Panc1 (cell line): ENCODE data around the gene MICALL2. TPM values are rescaled to one million over a fixed set of nuclear protein-coding genes. Genes with fewer than 3 reads are reported as not detected.

Source experiments
- ATAC-seq: fragments of 200-7000 bp; cut with Tn5 transposase; 2 replicates; pipeline ENCODE4 v1.9.1; 2020; ENCODE audit warnings: mild to moderate bottlenecking, moderate library complexity
- BruUV-seq: library from RNA; stranded (reverse); fragments of 400-500 nt; replicated peaks from 2 replicates; lab custom pipeline; 2021; lab: Mats Ljungman, UMichigan
- CTCF ChIA-PET: fragments of 300-600 bp; sonication (Branson Sonifier 250); formaldehyde crosslinking; loops from one replicate; lab custom pipeline; 2022; ENCODE audit warnings: antibody characterized with exemption; lab: Charles Lee
- POLR2A ChIA-PET: fragments of 300-600 bp; sonication (Branson Sonifier 250); formaldehyde crosslinking; loops from one replicate; lab custom pipeline; 2022; ENCODE audit warnings: antibody characterized with exemption; lab: Charles Lee
- DNase-seq: peaks from one replicate; pipeline ENCODE4 v3.0.0-alpha.2; 2010; ENCODE audit warnings: low read depth, low spot score
- H3K27ac ChIP-seq: 2 replicates; pipeline ENCODE4 v1.5.1; 2011; ENCODE audit warnings: mild to moderate bottlenecking, low read length, inconsistent platforms
- H3K27me3 ChIP-seq: fragments of 200-500 bp; sonication (Bioruptor generic); 2 replicates; pipeline ENCODE4 v1.6.0; 2014; ENCODE audit warnings: low read length, inconsistent platforms; ENCODE audit not compliant: control insufficient read depth, insufficient read depth
- H3K36me3 ChIP-seq: fragments of 200-500 bp; sonication (Bioruptor generic); 2 replicates; pipeline ENCODE4 v1.5.1; 2014; ENCODE audit warnings: inconsistent platforms, mild to moderate bottlenecking, low read length, moderate library complexity; ENCODE audit not compliant: control insufficient read depth, insufficient read depth
- H3K4me1 ChIP-seq: 2 replicates; pipeline ENCODE4 v1.5.1; 2011; ENCODE audit warnings: inconsistent platforms, mild to moderate bottlenecking, low read length, moderate library complexity; ENCODE audit not compliant: control insufficient read depth, insufficient read depth
- H3K4me3 ChIP-seq, 2 experiments: 2 replicates each; pipeline ENCODE4 v1.5.1; 2011 to 2012; ENCODE audit warnings: low read depth in 2 of 2, low read length in 2 of 2, mild to moderate bottlenecking in 2 of 2, inconsistent platforms in 1 of 2, moderate library complexity in 1 of 2
- H3K9me3 ChIP-seq: fragments of 200-500 bp; sonication (Bioruptor generic); 2 replicates; pipeline ENCODE4 v1.5.1; 2014; ENCODE audit warnings: low read depth, mild to moderate bottlenecking, inconsistent platforms, low read length, moderate library complexity; ENCODE audit not compliant: control insufficient read depth, insufficient read depth
- POLR2AphosphoS5 ChIP-seq: IDR thresholded peaks from 2 replicates; pipeline ENCODE4 v1.6.1; 2012; ENCODE audit warnings: mild to moderate bottlenecking, low read depth, low read length, moderate library complexity
- SIN3A ChIP-seq: IDR thresholded peaks from 2 replicates; pipeline ENCODE4 v1.6.1; 2012; ENCODE audit warnings: low read depth, mild to moderate bottlenecking, low read length, moderate library complexity, borderline replicate concordance; ENCODE audit not compliant: insufficient read depth
- TCF7L2 ChIP-seq: IDR thresholded peaks from 2 replicates; pipeline ENCODE4 v1.6.1; 2011; ENCODE audit warnings: mild to moderate bottlenecking, low read depth, low read length, inconsistent platforms
- in situ Hi-C: cut with HindIII; loops from 2 replicates; pipeline ENCODE4 v1.10.0; 2016; ENCODE audit warnings: low sequenced_read_pairs, low pct_unique_long_range_greater_than_20kb
- intact Hi-C: fragments of 100-400 bp; cut with micrococcal nuclease; formaldehyde crosslinking; loops from one replicate; pipeline ENCODE4 v1.10.0; 2022; ENCODE audit not compliant: unreplicated experiment
- total RNA-seq: library from RNA; stranded (reverse); gene quantifications from one replicate; pipeline ENCODE4 v1.2.1, GENCODE V29; 2021; ENCODE audit not compliant: unreplicated experiment
- TF ChIP-seq, protein P1 (sequence below): fragments of 450-650 bp; IDR thresholded peaks from 2 replicates; pipeline ENCODE4 v1.5.1; 2017; ENCODE audit warnings: mild to moderate bottlenecking
- TF ChIP-seq, protein P2 (sequence below), 2 experiments: IDR thresholded peaks; 2 replicates each; pipeline ENCODE4 v1.6.1; 2011 to 2012; ENCODE audit warnings: low read depth in 2 of 2, control low read depth in 1 of 2, low read length in 1 of 2, mild to moderate bottlenecking in 1 of 2, moderate library complexity in 1 of 2; ENCODE audit not compliant: insufficient read depth in 1 of 2

The MICALL2 gene
- total RNA-seq, 1 experiment from 2014 or later: 144 TPM

DNA sequence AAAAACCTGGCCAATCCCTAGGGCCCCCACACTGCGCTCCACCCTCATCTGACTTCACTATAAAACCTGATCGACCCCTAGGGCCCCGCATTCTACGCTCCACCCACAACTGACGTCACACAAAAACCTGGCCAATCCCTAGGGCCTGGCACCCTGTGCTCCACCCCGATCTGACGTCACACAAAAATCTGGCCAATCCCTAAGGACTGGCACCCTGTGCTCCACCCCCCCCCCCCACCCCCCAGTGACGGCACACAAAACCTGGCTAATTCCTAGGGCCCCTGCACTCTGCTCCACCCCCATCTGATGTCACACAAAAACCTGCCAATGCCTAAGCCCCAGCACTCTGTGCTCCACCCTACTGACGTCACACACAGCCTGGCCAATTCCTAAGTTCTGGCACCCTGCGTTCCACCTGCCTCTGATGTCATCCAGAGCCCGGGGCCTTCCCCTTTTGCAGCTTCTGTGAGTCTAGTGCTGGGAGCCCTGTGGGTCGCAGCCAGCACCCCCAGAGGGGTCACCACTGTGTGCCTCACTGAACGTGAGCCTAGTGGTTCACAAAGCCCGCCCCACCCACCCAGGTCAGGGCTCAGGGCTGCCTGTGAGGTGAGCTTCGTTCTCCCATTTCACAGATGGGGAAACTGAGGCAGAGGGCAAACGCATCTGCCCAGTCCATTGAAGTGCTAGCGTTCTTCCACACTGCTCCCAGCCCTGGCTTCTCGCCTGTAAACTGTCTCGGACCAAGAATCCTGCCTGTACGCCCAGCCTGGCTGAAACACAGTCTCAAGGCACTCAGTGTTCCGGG lies 40.6 kb downstream of the MICALL2 start:
- peak; percentile 37 for ATAC-seq
- Histone ChIP-seq H3K27me3 (no peaks in the 10 kb centered on the region), H3K27ac (no peak overlapping the region), H3K4me3 (no peak overlapping the region), H3K36me3 (no peaks in the 10 kb centered on the region), H3K4me1 (no peaks in the 10 kb centered on the region), H3K9me3 (no peaks in the 10 kb centered on the region)
- POLR2A ChIA-PET: no interaction called here
- in situ Hi-C loops (no loop called here), intact Hi-C loops (no loop called here)
- TF ChIP-seq, protein P1, sequence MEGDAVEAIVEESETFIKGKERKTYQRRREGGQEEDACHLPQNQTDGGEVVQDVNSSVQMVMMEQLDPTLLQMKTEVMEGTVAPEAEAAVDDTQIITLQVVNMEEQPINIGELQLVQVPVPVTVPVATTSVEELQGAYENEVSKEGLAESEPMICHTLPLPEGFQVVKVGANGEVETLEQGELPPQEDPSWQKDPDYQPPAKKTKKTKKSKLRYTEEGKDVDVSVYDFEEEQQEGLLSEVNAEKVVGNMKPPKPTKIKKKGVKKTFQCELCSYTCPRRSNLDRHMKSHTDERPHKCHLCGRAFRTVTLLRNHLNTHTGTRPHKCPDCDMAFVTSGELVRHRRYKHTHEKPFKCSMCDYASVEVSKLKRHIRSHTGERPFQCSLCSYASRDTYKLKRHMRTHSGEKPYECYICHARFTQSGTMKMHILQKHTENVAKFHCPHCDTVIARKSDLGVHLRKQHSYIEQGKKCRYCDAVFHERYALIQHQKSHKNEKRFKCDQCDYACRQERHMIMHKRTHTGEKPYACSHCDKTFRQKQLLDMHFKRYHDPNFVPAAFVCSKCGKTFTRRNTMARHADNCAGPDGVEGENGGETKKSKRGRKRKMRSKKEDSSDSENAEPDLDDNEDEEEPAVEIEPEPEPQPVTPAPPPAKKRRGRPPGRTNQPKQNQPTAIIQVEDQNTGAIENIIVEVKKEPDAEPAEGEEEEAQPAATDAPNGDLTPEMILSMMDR: no peak
- TF ChIP-seq POLR2AphosphoS5 (no peak), TCF7L2 (no peak), SIN3A (no peak)
- TF ChIP-seq, protein P2, sequence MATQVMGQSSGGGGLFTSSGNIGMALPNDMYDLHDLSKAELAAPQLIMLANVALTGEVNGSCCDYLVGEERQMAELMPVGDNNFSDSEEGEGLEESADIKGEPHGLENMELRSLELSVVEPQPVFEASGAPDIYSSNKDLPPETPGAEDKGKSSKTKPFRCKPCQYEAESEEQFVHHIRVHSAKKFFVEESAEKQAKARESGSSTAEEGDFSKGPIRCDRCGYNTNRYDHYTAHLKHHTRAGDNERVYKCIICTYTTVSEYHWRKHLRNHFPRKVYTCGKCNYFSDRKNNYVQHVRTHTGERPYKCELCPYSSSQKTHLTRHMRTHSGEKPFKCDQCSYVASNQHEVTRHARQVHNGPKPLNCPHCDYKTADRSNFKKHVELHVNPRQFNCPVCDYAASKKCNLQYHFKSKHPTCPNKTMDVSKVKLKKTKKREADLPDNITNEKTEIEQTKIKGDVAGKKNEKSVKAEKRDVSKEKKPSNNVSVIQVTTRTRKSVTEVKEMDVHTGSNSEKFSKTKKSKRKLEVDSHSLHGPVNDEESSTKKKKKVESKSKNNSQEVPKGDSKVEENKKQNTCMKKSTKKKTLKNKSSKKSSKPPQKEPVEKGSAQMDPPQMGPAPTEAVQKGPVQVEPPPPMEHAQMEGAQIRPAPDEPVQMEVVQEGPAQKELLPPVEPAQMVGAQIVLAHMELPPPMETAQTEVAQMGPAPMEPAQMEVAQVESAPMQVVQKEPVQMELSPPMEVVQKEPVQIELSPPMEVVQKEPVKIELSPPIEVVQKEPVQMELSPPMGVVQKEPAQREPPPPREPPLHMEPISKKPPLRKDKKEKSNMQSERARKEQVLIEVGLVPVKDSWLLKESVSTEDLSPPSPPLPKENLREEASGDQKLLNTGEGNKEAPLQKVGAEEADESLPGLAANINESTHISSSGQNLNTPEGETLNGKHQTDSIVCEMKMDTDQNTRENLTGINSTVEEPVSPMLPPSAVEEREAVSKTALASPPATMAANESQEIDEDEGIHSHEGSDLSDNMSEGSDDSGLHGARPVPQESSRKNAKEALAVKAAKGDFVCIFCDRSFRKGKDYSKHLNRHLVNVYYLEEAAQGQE (IDR thresholded peaks at IDR 0.05; ENCODE audit: insufficient read depth in 1 of 2, low read depth in 2 of 2, low read length in 1 of 2): no peak
- no peak for DNase-seq
- no TSS peak for BruUV-seq
- CTCF ChIA-PET: no interaction called here

DNA sequence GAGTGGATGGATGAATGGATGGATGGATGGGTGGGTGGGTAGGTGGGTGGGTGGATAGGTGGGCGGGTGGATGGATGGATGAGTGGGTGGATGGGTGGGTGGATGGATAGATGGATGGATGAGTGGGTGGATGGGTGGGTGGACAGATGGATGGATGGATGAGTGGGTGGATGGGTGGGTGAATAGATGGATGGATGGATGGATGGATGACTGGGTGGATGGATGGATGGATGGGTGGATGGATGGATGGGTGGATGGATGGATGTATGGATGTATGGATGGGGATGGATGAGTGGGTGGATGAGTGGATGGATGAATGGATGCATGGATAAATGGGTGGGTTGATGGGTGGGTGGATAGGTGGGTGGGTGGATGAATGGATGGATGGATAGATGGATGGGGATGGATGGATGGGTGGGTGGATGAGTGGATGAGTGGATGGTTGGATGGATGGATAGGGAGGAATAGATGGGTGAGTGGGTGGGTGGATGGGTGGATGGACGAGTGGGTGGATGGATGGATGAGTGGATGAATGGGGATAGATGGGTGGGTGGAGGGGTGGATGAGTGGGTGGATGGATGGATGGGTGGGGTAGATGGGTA lies 43.8 kb downstream of the MICALL2 start:
- ChIA-PET CTCF (no interaction called here), POLR2A (no interaction called here)
- Histone ChIP-seq H3K36me3 (no peaks in the 10 kb centered on the region), H3K27ac (no peak overlapping the region), H3K4me1 (no peaks in the 10 kb centered on the region), H3K27me3 (no peaks in the 10 kb centered on the region), H3K4me3 (no peak overlapping the region), H3K9me3 (no peaks in the 10 kb centered on the region)
- in situ Hi-C loops (no loop called here), intact Hi-C loops (no loop called here)
- no peak for DNase-seq
- BruUV-seq: no TSS peak
- TF ChIP-seq, protein P2 (IDR thresholded peaks at IDR 0.05; ENCODE audit: insufficient read depth in 1 of 2, low read depth in 2 of 2, low read length in 1 of 2): no peak
- TF ChIP-seq, protein P1: no peak
- no peak for TF ChIP-seq TCF7L2
- no peak for TF ChIP-seq SIN3A
- no peak for TF ChIP-seq POLR2AphosphoS5
- ATAC-seq: no peak
